ENCODE results near the gene PHOSPHO2.

PHOSPHO2 gene

GRCh38 chr2:169690958-169691357, 3.3 kb upstream of the PHOSPHO2 start:
- no peak overlapping the region for H3K4me3 ChIP-seq (replicated peaks; ENCODE audit: insufficient read depth, low read length)
- no peak for TF ChIP-seq GABPA (IDR thresholded peaks at IDR 0.05; ENCODE audit: low read depth)
- TF ChIP-seq CTCF (IDR thresholded peaks at IDR 0.05; ENCODE audit: insufficient read depth, low read length): no peak
- TF ChIP-seq SPI1 (IDR thresholded peaks at IDR 0.05; ENCODE audit: borderline replicate concordance, low read depth): no peak
- no peak for TF ChIP-seq POLR2AphosphoS5 (IDR thresholded peaks at IDR 0.05; ENCODE audit: low read depth)
- no peak for TF ChIP-seq REST (IDR thresholded peaks at IDR 0.05; ENCODE audit: insufficient replicate concordance, low read depth)
- no peak for DNase-seq (ENCODE audit: low read depth in 1 of 2, low spot score in 1 of 2)
- H3K27ac ChIP-seq (replicated peaks): no peak overlapping the region
- no peaks in the 10 kb centered on the region for H3K27me3 ChIP-seq (ENCODE audit: insufficient read depth, poor library complexity, severe bottlenecking)

GRCh38 chr2:169692718-169693117, 1.6 kb upstream of the PHOSPHO2 start:
- no peak for DNase-seq (ENCODE audit: low read depth in 1 of 2, low spot score in 1 of 2)
- Histone ChIP-seq H3K4me3 (replicated peaks; ENCODE audit: insufficient read depth, low read length) (no peak overlapping the region), H3K27ac (replicated peaks) (no peak overlapping the region), H3K27me3 (ENCODE audit: insufficient read depth, poor library complexity, severe bottlenecking) (no peaks in the 10 kb centered on the region)
- TF ChIP-seq REST (IDR thresholded peaks at IDR 0.05; ENCODE audit: insufficient replicate concordance, low read depth) (no peak), POLR2AphosphoS5 (IDR thresholded peaks at IDR 0.05; ENCODE audit: low read depth) (no peak), CTCF (IDR thresholded peaks at IDR 0.05; ENCODE audit: insufficient read depth, low read length) (no peak), SPI1 (IDR thresholded peaks at IDR 0.05; ENCODE audit: borderline replicate concordance, low read depth) (no peak), GABPA (IDR thresholded peaks at IDR 0.05; ENCODE audit: low read depth) (no peak)

GRCh38 chr2:169693360-169693759, 909 bp upstream of the PHOSPHO2 start:
- Histone ChIP-seq H3K4me3 (replicated peaks; ENCODE audit: insufficient read depth, low read length) (no peak overlapping the region), H3K27ac (replicated peaks) (peak overlapping the region; percentile 88; the same call in 1 of the 2 replicates), H3K27me3 (ENCODE audit: insufficient read depth, poor library complexity, severe bottlenecking) (no peaks in the 10 kb centered on the region)
- peak; percentile 14 to 21 for DNase-seq (ENCODE audit: low read depth in 1 of 2, low spot score in 1 of 2)
- TF ChIP-seq SPI1 (IDR thresholded peaks at IDR 0.05; ENCODE audit: borderline replicate concordance, low read depth): no peak
- TF ChIP-seq GABPA (IDR thresholded peaks at IDR 0.05; ENCODE audit: low read depth): no peak
- TF ChIP-seq CTCF (IDR thresholded peaks at IDR 0.05; ENCODE audit: insufficient read depth, low read length): no peak
- no peak for TF ChIP-seq POLR2AphosphoS5 (IDR thresholded peaks at IDR 0.05; ENCODE audit: low read depth)
- no peak for TF ChIP-seq REST (IDR thresholded peaks at IDR 0.05; ENCODE audit: insufficient replicate concordance, low read depth)

Measured in HL-60 (cell line).